ENCODE measurements around the gene PCNX1. TPM values are rescaled to one million over a fixed set of nuclear protein-coding genes. Genes with fewer than 3 reads are reported as not detected.

Gene PCNX1
- total RNA-seq, 4 donors from 2014 or later: 41.8 to 83.1 (median 50.5) TPM

DNA sequence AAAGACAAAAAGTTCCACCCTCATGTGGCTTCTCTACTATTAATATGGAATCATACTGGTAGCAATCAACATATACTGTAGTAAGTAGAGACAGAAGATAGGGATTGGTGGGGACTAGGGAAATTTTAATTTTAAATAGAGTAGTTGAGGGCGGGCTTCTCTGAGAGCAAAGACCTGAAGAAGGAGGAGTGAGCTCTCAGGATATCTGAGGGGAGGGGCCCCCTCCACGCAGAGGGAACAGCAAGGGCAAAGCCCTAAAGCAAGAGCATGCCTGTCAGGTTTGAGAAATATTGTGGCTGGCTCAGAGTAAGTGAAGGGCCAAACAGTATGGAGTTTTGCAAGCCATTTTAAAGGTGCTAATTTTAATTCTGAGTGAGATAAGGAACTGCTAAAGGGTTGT, 64.3 kb downstream of the PCNX1 start:
- 69 to 86% methylated on average over 2 of the region's 2 CpGs for WGBS, 2 donors
- H3K36me3 ChIP-seq: peaks cover 0 to 20% (median 5%) of the 10 kb centered on the region in 3 donors
- no peak for DNase-seq (ENCODE audit: low spot score in 2 of 2)
- no peaks in the 10 kb centered on the region for H3K9me3 ChIP-seq
- H3K27me3 ChIP-seq: no peaks in the 10 kb centered on the region
- peaks cover 0 to 10% (median 0%) of the 10 kb centered on the region in 4 donors for H3K4me1 ChIP-seq
- H3K27ac ChIP-seq: no peak overlapping the region
- TF ChIP-seq EP300 (IDR thresholded peaks at IDR 0.05): no peak
- H3K4me3 ChIP-seq: no peak overlapping the region

DNA sequence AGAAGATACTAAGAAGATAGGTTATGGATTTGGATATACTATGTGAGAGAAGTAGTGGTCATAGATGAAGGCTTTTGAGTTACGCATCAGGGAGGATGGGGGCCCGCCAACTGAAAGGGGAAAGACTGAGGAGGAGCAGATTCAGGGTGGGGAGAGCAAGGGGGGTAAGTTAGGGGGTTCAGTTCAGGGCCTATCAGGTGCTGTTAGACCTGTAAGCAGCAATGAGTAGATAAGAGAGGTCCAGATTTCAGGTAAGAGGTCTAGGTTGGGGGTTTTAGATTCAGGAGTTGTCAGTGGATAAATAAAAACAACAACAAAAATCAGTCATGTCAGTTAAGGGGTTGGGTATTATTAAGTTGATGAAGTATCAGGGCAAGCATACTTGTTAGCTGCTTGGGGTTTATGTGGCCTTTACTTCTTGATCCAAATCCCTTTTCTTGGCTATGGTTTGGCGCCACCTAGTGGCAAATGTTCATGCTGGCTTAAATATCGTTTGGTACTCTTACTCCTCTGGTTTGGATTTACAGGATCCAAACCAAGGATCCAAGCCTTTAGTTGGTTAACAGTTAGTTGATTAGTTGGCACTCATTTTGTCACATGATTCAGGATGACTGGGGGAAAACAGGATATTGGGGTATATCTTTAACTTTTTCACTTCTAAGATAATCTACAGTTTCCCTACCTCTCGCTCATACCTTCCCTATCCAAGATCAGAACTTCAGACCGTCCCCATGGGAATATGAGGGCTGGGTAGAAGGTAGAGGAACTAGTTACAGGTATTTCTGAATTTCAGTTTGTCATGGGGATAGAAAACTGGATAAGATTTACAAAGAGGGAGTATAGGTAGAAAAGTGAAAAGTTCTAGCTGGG, 65.1 kb downstream of the PCNX1 start:
- peak overlapping the region in 1 of 4 donors; percentile 7 for H3K27ac ChIP-seq
- WGBS, 2 donors: 59 to 60% methylated on average over 6 of the region's 6 CpGs
- H3K9me3 ChIP-seq: no peaks in the 10 kb centered on the region
- H3K27me3 ChIP-seq: no peaks in the 10 kb centered on the region
- peaks cover 0 to 10% (median 0%) of the 10 kb centered on the region in 4 donors for H3K4me1 ChIP-seq
- peaks cover 0 to 27% (median 11%) of the 10 kb centered on the region in 3 donors for H3K36me3 ChIP-seq
- H3K4me3 ChIP-seq: no peak overlapping the region
- TF ChIP-seq EP300 (IDR thresholded peaks at IDR 0.05): no peak
- no peak for TF ChIP-seq POLR2A (IDR thresholded peaks at IDR 0.05)
- peak; percentile 80 to 89 (median 86) for TF ChIP-seq CTCF (IDR thresholded peaks at IDR 0.05)
- peak; percentile 89 to 98 for DNase-seq (ENCODE audit: low spot score in 2 of 2)

DNA sequence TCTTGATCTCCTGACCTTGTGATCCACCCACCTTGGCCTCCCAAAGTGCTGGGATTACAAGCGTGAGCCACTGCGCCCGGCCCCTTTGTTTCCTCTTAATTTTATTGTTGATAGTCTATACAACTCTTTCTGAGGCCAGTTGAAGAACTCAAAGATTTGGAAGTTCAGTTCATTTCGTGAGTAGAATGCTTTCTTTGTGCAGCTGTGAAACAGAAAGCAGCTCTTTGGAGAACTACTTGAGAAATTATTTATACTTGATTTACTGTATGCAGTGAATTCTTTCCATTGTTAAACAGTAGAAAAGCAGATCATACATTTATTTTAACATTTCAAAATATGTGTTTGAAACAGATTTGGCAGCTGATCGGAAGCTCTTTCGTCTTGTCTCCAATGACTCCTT, 69.3 kb downstream of the PCNX1 start:
- Histone ChIP-seq H3K36me3 (peaks cover 0 to 22% (median 9%) of the 10 kb centered on the region in 3 donors), H3K4me1 (peaks cover 0 to 17% (median 0%) of the 10 kb centered on the region in 4 donors), H3K4me3 (no peak overlapping the region), H3K27ac (peak overlapping the region in 2 of 4 donors; percentile 5 to 66), H3K9me3 (no peaks in the 10 kb centered on the region), H3K27me3 (no peaks in the 10 kb centered on the region)
- WGBS, 2 donors: 43 to 51% methylated on average over 6 of the region's 6 CpGs
- TF ChIP-seq EP300 (IDR thresholded peaks at IDR 0.05) (no peak), POLR2A (IDR thresholded peaks at IDR 0.05) (no peak)
- DNase-seq (ENCODE audit: low spot score in 2 of 2): no peak

DNA sequence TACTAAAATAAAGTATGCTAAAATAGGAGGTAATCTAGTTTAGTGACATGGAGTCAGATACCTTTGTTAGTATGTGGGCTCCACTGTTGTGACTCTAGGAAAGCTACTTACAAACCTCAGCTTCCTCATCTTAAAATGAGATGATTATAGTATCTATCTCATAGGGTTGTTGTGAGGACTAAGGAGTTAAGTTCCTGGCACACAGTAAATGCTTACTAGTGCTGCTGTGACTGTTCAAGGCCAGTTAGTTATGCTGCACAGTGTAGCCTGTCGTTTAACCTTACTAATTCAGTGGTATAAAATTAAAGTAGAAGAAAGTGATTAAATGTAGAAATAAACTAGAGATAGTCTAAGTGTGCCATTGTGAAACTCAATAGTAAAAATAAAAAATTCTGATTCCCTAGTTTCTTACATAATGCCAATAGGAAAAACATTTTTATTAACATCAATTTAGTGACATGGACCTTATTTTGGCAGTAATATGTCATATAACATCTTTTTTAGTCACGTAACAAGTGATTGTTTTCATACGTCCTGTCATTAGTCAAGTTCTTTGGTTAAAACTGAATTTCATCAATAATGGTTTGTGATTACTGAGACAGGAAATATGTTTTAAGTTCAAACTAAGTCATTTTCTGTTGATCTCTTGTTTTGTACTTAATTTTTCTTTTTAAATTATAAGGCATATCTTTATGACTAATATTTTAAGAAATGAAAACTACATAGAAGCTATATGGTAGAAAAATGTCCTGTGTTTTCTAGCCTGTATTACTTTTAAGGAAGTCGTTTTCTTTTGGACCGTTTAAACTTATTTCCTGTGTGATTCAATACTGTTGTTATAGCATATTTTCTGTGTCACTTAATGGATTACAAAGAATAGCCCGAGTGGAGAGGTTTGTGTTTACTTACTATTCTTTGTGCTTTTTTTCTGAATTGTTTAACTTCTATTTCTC, 74.0 kb downstream of the PCNX1 start:
- Histone ChIP-seq H3K4me1 (peaks cover 0 to 18% (median 0%) of the 10 kb centered on the region in 4 donors), H3K27ac (no peak overlapping the region), H3K9me3 (no peaks in the 10 kb centered on the region), H3K4me3 (no peak overlapping the region), H3K36me3 (peaks cover 0 to 22% (median 9%) of the 10 kb centered on the region in 3 donors), H3K27me3 (no peaks in the 10 kb centered on the region)
- TF ChIP-seq CTCF (IDR thresholded peaks at IDR 0.05): no peak
- no peak for TF ChIP-seq POLR2A (IDR thresholded peaks at IDR 0.05)
- TF ChIP-seq EP300 (IDR thresholded peaks at IDR 0.05): no peak
- WGBS, 2 donors: 52 to 66% methylated on average over 6 of the region's 6 CpGs
- DNase-seq (ENCODE audit: low spot score in 2 of 2): no peak

- no peaks in the 10 kb centered on the region for H3K9me3 ChIP-seq
- H3K27ac ChIP-seq: no peak overlapping the region
- H3K4me1 ChIP-seq: peaks cover 0 to 18% (median 0%) of the 10 kb centered on the region in 4 donors
- TF ChIP-seq CTCF (IDR thresholded peaks at IDR 0.05) (no peak), EP300 (IDR thresholded peaks at IDR 0.05) (no peak), POLR2A (IDR thresholded peaks at IDR 0.05) (no peak)
- H3K27me3 ChIP-seq: no peaks in the 10 kb centered on the region
- 85 to 90% methylated on average over 1 of the region's 1 CpG for WGBS, 2 donors
- no peak for DNase-seq (ENCODE audit: low spot score in 2 of 2)
- peaks cover 0 to 16% (median 5%) of the 10 kb centered on the region in 3 donors for H3K36me3 ChIP-seq
- no peak overlapping the region for H3K4me3 ChIP-seq
These were observed 74.9 kb downstream of the PCNX1 start for GRCh38 chr14:70982200-70982599.

Data from tibial nerve (tissue), 4 donors.